DND-41 (cell line): Measurements from ENCODE around the gene COLGALT1.
A peak's percentile ranks its signal among the peaks of the same experiment; 100 is the strongest.

Experiments used
- ATAC-seq: fragments of 200-7000 bp; cut with Tn5 transposase; 3 replicates; pipeline ENCODE4 v1.9.1; 2021; ENCODE audit warnings: low read depth; ENCODE audit not compliant: insufficient read depth
- DNase-seq: peaks from one replicate; pipeline ENCODE4 v3.0.0-alpha.2; 2020
- H2AFZ ChIP-seq: 2 replicates; pipeline ENCODE4 v1.6.0; 2012; ENCODE audit warnings: low read depth, low read length
- H3K27ac ChIP-seq: 2 replicates; pipeline ENCODE4 v1.5.1; 2012; ENCODE audit warnings: low read length, inconsistent platforms
- H3K27me3 ChIP-seq: fragments of 200-600 bp; sonication (generic); 2 replicates; pipeline ENCODE4 v1.6.0; 2012; ENCODE audit warnings: low read length, mild to moderate bottlenecking, inconsistent platforms; ENCODE audit not compliant: insufficient read depth, poor library complexity
- H3K36me3 ChIP-seq: 2 replicates; pipeline ENCODE4 v1.5.1; 2012; ENCODE audit warnings: low read length, inconsistent platforms; ENCODE audit not compliant: insufficient read depth
- H3K4me1 ChIP-seq: 2 replicates; pipeline ENCODE4 v1.5.1; 2012; ENCODE audit warnings: mild to moderate bottlenecking, low read length; ENCODE audit not compliant: insufficient read depth
- H3K4me2 ChIP-seq: 2 replicates; pipeline ENCODE4 v1.6.0; 2012; ENCODE audit warnings: mild to moderate bottlenecking, moderate library complexity, low read length, inconsistent platforms; ENCODE audit not compliant: insufficient read depth
- H3K4me3 ChIP-seq, 2 experiments: fragments of 200-600 bp in 1 of 2; shearing (Covaris generic) in 1 of 2; 2 replicates each; pipeline ENCODE4 v1.5.1; 2012 to 2016; ENCODE audit warnings: inconsistent platforms in 2 of 2, low read length in 2 of 2, mild to moderate bottlenecking in 2 of 2, low read depth in 1 of 2, moderate library complexity in 1 of 2
- H3K79me2 ChIP-seq: 2 replicates; pipeline ENCODE4 v1.6.0; 2012; ENCODE audit warnings: low read length, inconsistent platforms; ENCODE audit not compliant: insufficient read depth
- H3K9ac ChIP-seq: 2 replicates; pipeline ENCODE4 v1.6.0; 2012; ENCODE audit warnings: low read depth, mild to moderate bottlenecking, inconsistent platforms, low read length, moderate library complexity
- H3K9me3 ChIP-seq: 2 replicates; pipeline ENCODE4 v1.5.1; 2012; ENCODE audit warnings: low read length, moderate library complexity, mild to moderate bottlenecking, inconsistent platforms; ENCODE audit not compliant: insufficient read depth, severe bottlenecking
- H4K20me1 ChIP-seq: 2 replicates; pipeline ENCODE4 v1.6.0; 2012; ENCODE audit warnings: low read length; ENCODE audit not compliant: insufficient read depth
- EZH2 ChIP-seq: IDR thresholded peaks from 3 replicates; pipeline ENCODE4 v1.6.1; 2012; ENCODE audit warnings: borderline replicate concordance, low read depth, mild to moderate bottlenecking, moderate library complexity, low read length, inconsistent platforms; ENCODE audit not compliant: severe bottlenecking
- TF ChIP-seq, protein P1 (sequence below): IDR thresholded peaks from 2 replicates; pipeline ENCODE4 v1.5.1; 2012; ENCODE audit warnings: borderline replicate concordance, low read length, moderate library complexity, mild to moderate bottlenecking; ENCODE audit not compliant: poor library complexity, severe bottlenecking; ENCODE audit errors: extremely low read depth

Gene COLGALT1

GRCh38 chr19:17615889-17616685 is 60.6 kb downstream of the COLGALT1 start:
- no peaks in the 10 kb centered on the region for H3K36me3 ChIP-seq
- no peak for TF ChIP-seq EZH2
- TF ChIP-seq, protein P1, sequence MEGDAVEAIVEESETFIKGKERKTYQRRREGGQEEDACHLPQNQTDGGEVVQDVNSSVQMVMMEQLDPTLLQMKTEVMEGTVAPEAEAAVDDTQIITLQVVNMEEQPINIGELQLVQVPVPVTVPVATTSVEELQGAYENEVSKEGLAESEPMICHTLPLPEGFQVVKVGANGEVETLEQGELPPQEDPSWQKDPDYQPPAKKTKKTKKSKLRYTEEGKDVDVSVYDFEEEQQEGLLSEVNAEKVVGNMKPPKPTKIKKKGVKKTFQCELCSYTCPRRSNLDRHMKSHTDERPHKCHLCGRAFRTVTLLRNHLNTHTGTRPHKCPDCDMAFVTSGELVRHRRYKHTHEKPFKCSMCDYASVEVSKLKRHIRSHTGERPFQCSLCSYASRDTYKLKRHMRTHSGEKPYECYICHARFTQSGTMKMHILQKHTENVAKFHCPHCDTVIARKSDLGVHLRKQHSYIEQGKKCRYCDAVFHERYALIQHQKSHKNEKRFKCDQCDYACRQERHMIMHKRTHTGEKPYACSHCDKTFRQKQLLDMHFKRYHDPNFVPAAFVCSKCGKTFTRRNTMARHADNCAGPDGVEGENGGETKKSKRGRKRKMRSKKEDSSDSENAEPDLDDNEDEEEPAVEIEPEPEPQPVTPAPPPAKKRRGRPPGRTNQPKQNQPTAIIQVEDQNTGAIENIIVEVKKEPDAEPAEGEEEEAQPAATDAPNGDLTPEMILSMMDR, result no peak
- DNase-seq, result no peak
- H3K79me2 ChIP-seq, result no peaks in the 10 kb centered on the region
- H3K4me3 ChIP-seq, result no peak overlapping the region
- no peaks in the 10 kb centered on the region for H3K4me1 ChIP-seq
- H3K9me3 ChIP-seq, result no peaks in the 10 kb centered on the region
- H2AFZ ChIP-seq, result no peak overlapping the region
- H3K27ac ChIP-seq, result no peak overlapping the region
- H3K9ac ChIP-seq, result no peak overlapping the region
- H3K27me3 ChIP-seq, result no peaks in the 10 kb centered on the region
- no peaks in the 10 kb centered on the region for H4K20me1 ChIP-seq
- no peak overlapping the region for H3K4me2 ChIP-seq
- no peak for ATAC-seq

DNA sequence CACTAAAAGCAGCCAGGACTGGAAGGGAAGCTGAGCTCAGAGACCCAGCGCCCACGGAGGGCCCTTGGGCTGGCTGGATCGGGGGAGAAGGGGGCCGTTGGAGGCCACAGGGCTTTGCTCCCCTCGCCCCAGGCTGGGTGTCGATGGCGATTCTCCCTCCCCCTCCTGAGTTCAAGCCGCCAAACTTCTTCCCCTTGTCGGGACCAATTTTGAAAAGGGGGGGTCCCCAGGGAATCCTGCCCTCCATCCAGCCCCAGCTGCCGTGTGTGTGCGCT is 61.2 kb downstream of the COLGALT1 start:
- no peak overlapping the region for H3K4me2 ChIP-seq
- H3K27ac ChIP-seq, result no peak overlapping the region
- no peaks in the 10 kb centered on the region for H3K79me2 ChIP-seq
- no peak for ATAC-seq
- no peaks in the 10 kb centered on the region for H3K36me3 ChIP-seq
- DNase-seq, result no peak
- no peak overlapping the region for H3K9ac ChIP-seq
- no peaks in the 10 kb centered on the region for H3K27me3 ChIP-seq
- peaks cover 1% of the 10 kb centered on the region for H3K9me3 ChIP-seq
- no peaks in the 10 kb centered on the region for H3K4me1 ChIP-seq
- no peaks in the 10 kb centered on the region for H4K20me1 ChIP-seq
- H3K4me3 ChIP-seq, result no peak overlapping the region
- TF ChIP-seq, protein P1, result no peak
- no peak for TF ChIP-seq EZH2
- H2AFZ ChIP-seq, result no peak overlapping the region

- H3K27me3 ChIP-seq, result no peaks in the 10 kb centered on the region
- H3K79me2 ChIP-seq, result no peaks in the 10 kb centered on the region
- no peak overlapping the region for H3K27ac ChIP-seq
- TF ChIP-seq EZH2, result no peak
- TF ChIP-seq, protein P1, result no peak
- DNase-seq, result peak; percentile 12
- H3K4me2 ChIP-seq, result no peak overlapping the region
- H4K20me1 ChIP-seq, result no peaks in the 10 kb centered on the region
- ATAC-seq, result no peak
- H3K4me3 ChIP-seq, result no peak overlapping the region
- H3K36me3 ChIP-seq, result no peaks in the 10 kb centered on the region
- H3K4me1 ChIP-seq, result no peaks in the 10 kb centered on the region
- no peak overlapping the region for H3K9ac ChIP-seq
- no peak overlapping the region for H2AFZ ChIP-seq
- peaks cover 4% of the 10 kb centered on the region for H3K9me3 ChIP-seq
These were observed 61.7 kb downstream of the COLGALT1 start for GRCh38 chr19:17616961-17617806.
